ENCODE data around the gene PSMB10. TPM values are rescaled to one million over a fixed set of nuclear protein-coding genes. Genes with fewer than 3 reads are reported as not detected.

Gene PSMB10
- total RNA-seq, 4 donors from 2014 or later: 13.5 to 31.2 (median 16.3) TPM

GRCh38 chr16:67934306-67935100 lies 2.1 kb downstream of the PSMB10 start:
- no peak for DNase-seq (ENCODE audit: low spot score in 2 of 2)
- WGBS: 63% methylated on average over 13 of the region's 13 CpGs
- TF ChIP-seq POLR2AphosphoS5 (IDR thresholded peaks at IDR 0.05) (no peak), CTCF (IDR thresholded peaks at IDR 0.05) (no peak), POLR2A (IDR thresholded peaks at IDR 0.05) (no peak), EP300 (IDR thresholded peaks at IDR 0.05) (no peak)
- H3K36me3 ChIP-seq: peaks cover 19% of the 10 kb centered on the region
- H3K27ac ChIP-seq: no peak overlapping the region
- no peaks in the 10 kb centered on the region for H3K9me3 ChIP-seq
- H3K4me1 ChIP-seq: peaks cover 19% of the 10 kb centered on the region
- no peaks in the 10 kb centered on the region for H3K27me3 ChIP-seq
- peak overlapping the region; percentile 85 for H3K4me3 ChIP-seq

GRCh38 chr16:67933805-67934204 lies 2.8 kb downstream of the PSMB10 start:
- 67% methylated on average over 1 of the region's 7 CpGs for WGBS
- Histone ChIP-seq H3K36me3 (peaks cover 22% of the 10 kb centered on the region), H3K9me3 (no peaks in the 10 kb centered on the region), H3K27ac (no peak overlapping the region), H3K4me3 (no peak overlapping the region), H3K27me3 (no peaks in the 10 kb centered on the region), H3K4me1 (peaks cover 19% of the 10 kb centered on the region)
- TF ChIP-seq POLR2A (IDR thresholded peaks at IDR 0.05) (no peak), CTCF (IDR thresholded peaks at IDR 0.05) (no peak), POLR2AphosphoS5 (IDR thresholded peaks at IDR 0.05) (no peak), EP300 (IDR thresholded peaks at IDR 0.05) (no peak)
- DNase-seq (ENCODE audit: low spot score in 2 of 2): no peak

- no peak for DNase-seq (ENCODE audit: low spot score in 2 of 2)
- 95% methylated on average over 2 of the region's 4 CpGs for WGBS
- peaks cover 30% of the 10 kb centered on the region for H3K36me3 ChIP-seq
- no peaks in the 10 kb centered on the region for H3K9me3 ChIP-seq
- TF ChIP-seq POLR2A (IDR thresholded peaks at IDR 0.05): no peak
- H3K4me3 ChIP-seq: no peak overlapping the region
- no peak overlapping the region for H3K27ac ChIP-seq
- H3K27me3 ChIP-seq: no peaks in the 10 kb centered on the region
- H3K4me1 ChIP-seq: peaks cover 26% of the 10 kb centered on the region
Observed at GRCh38 chr16:67932462-67932840, 4.2 kb downstream of the PSMB10 start.

GRCh38 chr16:67931712-67932461 lies 4.8 kb downstream of the PSMB10 start, which contains the start of gene CTRL:
Gene CTRL, minus strand, starts transcription at chr16:67931862. Its CDS starts 10 bp downstream, at chr16:67931852.
- H3K9me3 ChIP-seq: no peaks in the 10 kb centered on the region
- no peak within 1 kb of the TSS for H3K27ac ChIP-seq
- no peaks in the 10 kb centered on the region for H3K27me3 ChIP-seq
- WGBS: 89% methylated on average over 5 of the region's 15 CpGs
- TF ChIP-seq CTCF (IDR thresholded peaks at IDR 0.05) (no peak), POLR2A (IDR thresholded peaks at IDR 0.05) (no peak), POLR2AphosphoS5 (IDR thresholded peaks at IDR 0.05) (no peak), EP300 (IDR thresholded peaks at IDR 0.05) (no peak)
- no peak within 1 kb of the TSS for H3K4me3 ChIP-seq
- peaks cover 34% of the 10 kb centered on the region for H3K36me3 ChIP-seq
- peaks cover 20% of the 10 kb centered on the region for H3K4me1 ChIP-seq
- DNase-seq (ENCODE audit: low spot score in 2 of 2): no peak

GRCh38 chr16:67930678-67931211 lies 5.9 kb downstream of the PSMB10 start:
- H3K4me1 ChIP-seq: peaks cover 27% of the 10 kb centered on the region
- no peak for TF ChIP-seq CTCF (IDR thresholded peaks at IDR 0.05)
- TF ChIP-seq POLR2AphosphoS5 (IDR thresholded peaks at IDR 0.05): no peak
- TF ChIP-seq POLR2A (IDR thresholded peaks at IDR 0.05): no peak
- no peak for TF ChIP-seq EP300 (IDR thresholded peaks at IDR 0.05)
- H3K4me3 ChIP-seq: no peak overlapping the region
- H3K36me3 ChIP-seq: peaks cover 34% of the 10 kb centered on the region
- no peaks in the 10 kb centered on the region for H3K27me3 ChIP-seq
- 90% methylated on average over 14 of the region's 17 CpGs for WGBS
- no peak overlapping the region for H3K27ac ChIP-seq
- no peaks in the 10 kb centered on the region for H3K9me3 ChIP-seq
- no peak for DNase-seq (ENCODE audit: low spot score in 2 of 2)

Data from suprapubic skin (tissue), 4 donors.